Duodenal mucosa (tissue), 2 donors: ENCODE measurements around the gene CBFB.
A peak's percentile ranks its signal among the peaks of the same experiment; 100 is the strongest.
"Not testable (repeated sequence)": the region's sequence is repeated elsewhere in the genome, so short reads cannot be mapped to it uniquely, and the experiment has no call there.

Source experiments
- H3K27ac ChIP-seq: one replicate; pipeline ENCODE4 v1.7.0; 2013; ENCODE audit warnings: low read depth, low read length
- H3K27me3 ChIP-seq, 2 donors: one replicate each; pipeline ENCODE4 v1.7.0; 2013; ENCODE audit warnings: low read length in 2 of 2, control low read depth in 1 of 2; ENCODE audit not compliant: insufficient read depth in 2 of 2, control insufficient read depth in 1 of 2
- H3K36me3 ChIP-seq, 2 donors: one replicate each; pipeline ENCODE4 v1.7.0; 2013; ENCODE audit warnings: low read length in 2 of 2, control low read depth in 1 of 2; ENCODE audit not compliant: insufficient read depth in 2 of 2, control insufficient read depth in 1 of 2
- H3K4me1 ChIP-seq, 2 donors: one replicate each; pipeline ENCODE4 v1.7.0; 2013; ENCODE audit warnings: low read length in 2 of 2, control low read depth in 1 of 2; ENCODE audit not compliant: insufficient read depth in 2 of 2, control insufficient read depth in 1 of 2
- H3K4me3 ChIP-seq, 2 donors: one replicate each; pipeline ENCODE4 v1.7.0; 2013; ENCODE audit warnings: low read length in 2 of 2, low read depth in 1 of 2
- H3K9ac ChIP-seq, 2 donors: one replicate each; pipeline ENCODE4 v1.7.0; 2013; ENCODE audit warnings: low read length in 2 of 2, low read depth in 1 of 2
- H3K9me3 ChIP-seq, 2 donors: one replicate each; pipeline ENCODE4 v1.7.0; 2013; ENCODE audit warnings: low read length in 2 of 2, control low read depth in 1 of 2; ENCODE audit not compliant: control insufficient read depth in 1 of 2

CBFB gene

DNA sequence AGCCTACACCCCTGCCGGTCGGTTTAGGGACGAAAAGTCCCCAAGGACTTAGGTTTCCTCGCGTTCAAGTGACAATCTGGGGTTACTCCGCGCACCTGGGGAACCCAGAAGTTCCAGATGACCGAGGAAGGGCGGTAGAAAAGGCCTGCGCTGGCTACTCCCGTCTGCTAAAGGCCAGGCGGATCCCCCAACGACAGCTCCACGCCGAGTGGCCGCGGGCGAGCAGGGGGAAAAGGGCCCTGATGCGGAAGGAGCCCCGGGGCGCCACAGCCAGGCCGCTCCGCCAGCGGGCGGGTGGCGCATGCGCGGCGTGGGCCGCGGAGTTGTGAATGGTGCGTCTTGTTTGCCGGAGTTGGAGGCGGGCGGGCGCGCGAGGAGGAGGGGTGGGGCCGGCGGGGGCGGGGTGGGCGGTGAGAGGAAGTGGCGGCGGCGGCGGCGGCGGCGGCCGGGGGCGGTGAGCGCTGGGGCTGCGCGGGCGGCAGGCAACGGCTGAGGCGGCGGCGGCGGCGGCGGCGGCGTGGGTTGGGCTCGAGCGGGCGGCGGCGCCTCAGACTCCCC is at the start of gene CBFB:
TSS of gene CBFB (plus strand) at position 454 of the 558 bp plus-strand sequence. CDS start 259 bp downstream, outside the sequence.
- Histone ChIP-seq H3K36me3 (peaks cover 0 to 8% of the 10 kb centered on the region in 2 donors), H3K27me3 (no peaks in the 10 kb centered on the region), H3K4me3 (peak within 1 kb of the TSS; percentile 79 to 88), H3K27ac (peak within 1 kb of the TSS; percentile 95), H3K9ac (peak within 1 kb of the TSS; percentile 88 to 94), H3K4me1 (peaks cover 16 to 20% of the 10 kb centered on the region in 2 donors), H3K9me3 (no peaks in the 10 kb centered on the region)

DNA sequence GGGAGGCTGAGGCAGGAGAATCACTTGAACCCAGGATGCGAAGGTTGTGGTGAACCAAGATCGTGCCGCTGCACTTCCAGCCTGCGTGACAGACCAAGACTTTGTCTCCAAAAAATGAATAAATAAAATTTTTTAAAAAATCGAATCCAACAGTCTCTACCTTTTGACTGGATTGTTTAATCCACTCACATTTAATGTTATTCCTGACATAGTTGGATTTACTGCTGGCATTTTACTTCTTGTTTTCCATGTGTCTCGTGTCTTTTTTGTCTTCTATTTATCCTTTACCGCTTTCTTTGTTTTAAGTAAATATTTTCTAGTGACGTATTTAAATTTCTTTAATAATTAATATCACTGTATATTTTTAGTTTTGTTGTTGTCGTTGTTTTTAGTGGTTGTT is 45.9 kb upstream of the CBFB start:
- Histone ChIP-seq H3K4me3 (no peak overlapping the region), H3K27ac (no peak overlapping the region), H3K36me3 (no peaks in the 10 kb centered on the region), H3K4me1 (no peaks in the 10 kb centered on the region), H3K9me3 (no peaks in the 10 kb centered on the region), H3K27me3 (no peaks in the 10 kb centered on the region), H3K9ac (no peak overlapping the region)

DNA sequence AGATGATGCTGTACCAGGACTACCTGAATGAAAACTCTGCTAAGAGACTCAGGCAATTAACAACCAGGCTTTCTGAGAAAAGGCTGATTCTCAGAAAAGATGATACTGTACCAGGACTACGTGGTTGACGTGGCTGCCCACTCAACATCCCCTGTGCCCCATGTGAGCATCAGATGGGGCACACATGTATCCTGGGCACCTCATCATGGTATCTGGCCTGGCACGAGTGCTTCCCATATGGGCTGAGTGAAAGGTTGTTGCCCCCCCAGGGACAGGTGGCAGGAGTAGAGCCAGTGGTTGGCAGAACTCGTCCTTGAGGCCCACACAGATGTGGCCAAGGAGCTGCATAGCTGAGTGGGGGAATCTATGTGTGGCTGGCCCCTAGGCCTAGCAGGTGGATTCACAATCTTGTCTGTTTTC is 44.0 kb upstream of the CBFB start:
- Histone ChIP-seq H3K36me3 (no peaks in the 10 kb centered on the region), H3K4me1 (no peaks in the 10 kb centered on the region), H3K27me3 (no peaks in the 10 kb centered on the region), H3K27ac (no peak overlapping the region), H3K9me3 (no peaks in the 10 kb centered on the region), H3K4me3 (no peak overlapping the region), H3K9ac (no peak overlapping the region)

DNA sequence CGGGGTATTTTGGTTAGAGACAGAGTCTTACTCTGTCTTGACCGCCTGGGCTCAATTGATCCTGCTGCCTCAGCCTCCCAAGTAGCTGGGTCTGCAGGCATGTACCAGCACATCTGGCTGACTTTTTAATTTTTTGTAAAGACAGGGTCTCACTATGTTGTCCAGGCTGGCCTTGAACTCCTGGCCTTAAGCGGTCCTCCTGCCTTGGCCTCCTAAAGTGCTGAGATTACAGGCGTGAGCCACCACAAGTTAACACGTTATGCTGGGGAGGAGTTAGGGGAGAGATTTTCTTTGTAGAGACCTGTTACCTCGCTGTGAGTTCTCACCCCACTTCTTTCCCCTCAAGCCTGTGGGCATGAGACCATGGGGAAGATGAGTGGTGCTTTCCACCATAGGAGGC is 42.4 kb upstream of the CBFB start:
- no peaks in the 10 kb centered on the region for H3K4me1 ChIP-seq
- no peak overlapping the region for H3K27ac ChIP-seq
- no peak overlapping the region for H3K4me3 ChIP-seq
- no peak overlapping the region for H3K9ac ChIP-seq
- no peaks in the 10 kb centered on the region for H3K9me3 ChIP-seq
- H3K27me3 ChIP-seq, result no peaks in the 10 kb centered on the region
- no peaks in the 10 kb centered on the region for H3K36me3 ChIP-seq

DNA sequence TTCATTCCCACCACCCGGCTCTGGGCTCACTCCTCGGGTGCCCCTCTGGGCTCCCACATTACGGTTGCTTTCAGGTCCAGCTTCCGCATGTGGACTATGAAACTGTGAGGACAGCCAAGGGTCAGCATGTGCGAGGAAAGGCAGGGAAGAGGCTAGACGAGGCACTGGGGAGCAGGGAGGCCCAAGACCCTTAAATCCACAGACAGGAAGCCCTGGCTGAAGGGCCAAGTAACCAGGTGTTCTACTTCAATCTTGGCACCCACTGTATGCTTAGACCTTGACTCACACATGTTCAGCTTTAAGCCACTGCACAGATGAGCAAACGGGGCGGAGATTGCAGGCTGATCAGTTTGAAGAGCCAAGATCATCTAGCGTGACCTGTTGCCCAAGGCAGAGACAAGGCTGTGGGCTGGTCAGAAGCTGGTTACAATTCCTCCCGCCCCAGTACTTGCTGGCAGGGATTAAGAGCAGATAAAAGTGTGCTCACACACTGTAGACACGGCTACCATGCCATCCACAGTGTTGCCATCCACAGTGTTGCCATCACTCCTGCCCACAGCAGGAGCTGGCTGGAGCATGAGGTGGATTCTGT is 40.7 kb upstream of the CBFB start, which contains the start of gene CES4A:
TSS of gene CES4A (plus strand) at position 393 of the 592 bp plus-strand sequence. CDS start at position 577, 184 bp downstream.
- H3K9ac ChIP-seq, result no peak within 1 kb of the TSS
- no peaks in the 10 kb centered on the region for H3K27me3 ChIP-seq
- H3K27ac ChIP-seq, result no peak within 1 kb of the TSS
- H3K4me3 ChIP-seq, result no peak within 1 kb of the TSS
- H3K36me3 ChIP-seq, result no peaks in the 10 kb centered on the region
- no peaks in the 10 kb centered on the region for H3K9me3 ChIP-seq
- H3K4me1 ChIP-seq, result no peaks in the 10 kb centered on the region

DNA sequence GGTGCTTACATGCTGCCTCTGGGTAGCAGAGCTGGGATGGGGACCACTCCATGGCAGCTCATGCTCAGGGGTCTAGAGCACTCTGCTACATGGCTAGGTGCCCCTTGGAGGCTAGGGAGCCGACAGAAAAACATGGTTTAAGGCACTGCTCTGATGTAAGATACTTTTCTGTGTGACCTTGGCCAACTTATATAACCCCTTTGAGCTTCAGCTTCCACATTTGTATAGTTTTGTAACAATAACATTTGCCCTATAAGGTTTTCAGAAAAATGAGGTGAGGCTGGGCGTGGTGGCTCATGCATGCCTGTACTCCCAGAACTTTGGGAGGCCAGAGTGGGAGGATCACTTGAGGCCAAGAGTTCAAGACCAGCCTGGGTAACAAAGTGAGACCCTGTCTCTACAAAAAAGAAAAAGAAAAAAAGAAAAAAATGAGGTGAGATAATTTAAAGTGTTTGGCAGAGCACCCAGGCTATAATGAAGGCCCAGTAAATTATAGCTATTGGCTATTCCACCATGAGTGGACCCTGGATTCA is 37.3 kb upstream of the CBFB start:
- Histone ChIP-seq H3K4me1 (peaks cover 0 to 4% of the 10 kb centered on the region in 2 donors), H3K9me3 (no peaks in the 10 kb centered on the region), H3K4me3 (no peak overlapping the region), H3K27ac (no peak overlapping the region), H3K27me3 (no peaks in the 10 kb centered on the region), H3K9ac (no peak overlapping the region), H3K36me3 (no peaks in the 10 kb centered on the region)

DNA sequence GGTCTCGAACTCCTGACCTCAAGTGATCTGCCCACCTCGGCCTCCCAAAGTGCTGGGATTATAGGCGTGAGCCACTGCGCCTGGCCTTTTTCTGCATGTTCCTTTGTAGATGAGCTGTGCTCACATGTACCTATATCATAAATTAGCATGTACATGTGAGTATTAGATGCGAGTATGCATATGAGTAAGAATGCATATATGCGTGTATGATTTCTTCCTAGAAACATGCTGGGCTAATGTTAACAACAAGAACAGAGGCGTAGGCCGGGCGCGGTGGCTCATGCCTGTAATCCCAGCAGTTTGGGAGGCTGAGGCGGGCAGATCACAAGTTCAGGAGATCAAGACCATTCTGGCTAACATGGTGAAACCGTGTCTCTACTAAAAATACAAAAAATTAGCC is 35.4 kb upstream of the CBFB start:
- H3K27ac ChIP-seq, H3K27me3 ChIP-seq, H3K36me3 ChIP-seq, H3K4me1 ChIP-seq, H3K4me3 ChIP-seq, H3K9ac ChIP-seq, H3K9me3 ChIP-seq: not testable (repeated sequence)

DNA sequence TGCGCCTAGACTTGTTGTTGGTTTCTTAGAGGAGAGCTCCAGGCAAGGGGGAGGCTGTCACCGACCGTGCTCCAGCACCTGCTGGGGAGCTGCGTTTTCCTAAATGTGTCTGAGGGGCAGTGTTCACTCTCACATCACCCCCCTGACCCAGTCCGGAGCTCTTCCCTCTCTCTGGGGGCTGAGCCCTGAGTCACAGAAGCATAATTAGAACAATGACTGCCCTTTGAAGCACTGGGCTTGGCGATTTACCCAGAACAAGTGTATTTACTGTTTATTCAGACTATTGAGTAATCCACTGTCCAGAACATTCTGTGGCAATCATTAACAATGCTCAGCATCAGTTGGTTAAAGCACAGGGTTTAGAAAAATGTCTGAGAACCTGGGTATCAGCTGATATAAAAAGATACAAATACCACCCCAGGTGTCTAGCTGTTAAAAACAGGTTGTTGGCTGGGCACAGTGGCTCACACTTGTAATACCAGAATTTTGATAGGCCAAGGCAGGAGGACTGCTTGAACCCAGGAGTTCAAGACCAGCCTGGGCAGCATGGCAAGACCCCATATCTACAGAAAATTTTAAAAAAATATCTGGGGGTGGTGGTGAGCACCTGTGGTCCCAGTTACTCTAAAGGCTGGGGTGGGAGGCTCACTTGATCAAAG is 32.5 kb upstream of the CBFB start:
- Histone ChIP-seq H3K27me3 (no peaks in the 10 kb centered on the region), H3K36me3 (no peaks in the 10 kb centered on the region), H3K4me1 (peaks cover 13 to 16% of the 10 kb centered on the region in 2 donors), H3K27ac (peak overlapping the region; percentile 44), H3K9me3 (no peaks in the 10 kb centered on the region), H3K4me3 (no peak overlapping the region), H3K9ac (no peak overlapping the region)

DNA sequence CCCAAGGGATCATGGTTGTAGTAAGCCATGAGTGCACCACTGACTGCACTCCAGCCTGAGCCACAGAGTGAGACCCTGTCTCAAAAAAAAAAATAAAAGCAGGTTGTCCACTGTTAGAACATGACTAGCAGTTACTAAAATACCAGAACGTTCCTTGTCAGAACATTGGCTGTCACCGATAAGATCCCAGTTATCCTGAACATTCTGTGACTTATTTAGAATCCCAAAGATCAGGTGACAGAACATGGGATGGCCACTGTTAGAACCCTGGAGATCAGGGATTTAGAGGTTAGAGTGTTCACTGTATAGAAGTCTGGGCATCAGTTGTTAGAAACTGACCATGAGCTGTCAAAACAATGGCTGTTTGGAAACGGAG is 32.0 kb upstream of the CBFB start:
- H3K9me3 ChIP-seq, result no peaks in the 10 kb centered on the region
- H3K27me3 ChIP-seq, result no peaks in the 10 kb centered on the region
- peaks cover 15 to 19% of the 10 kb centered on the region in 2 donors for H3K4me1 ChIP-seq
- no peak overlapping the region for H3K9ac ChIP-seq
- no peak overlapping the region for H3K4me3 ChIP-seq
- no peak overlapping the region for H3K27ac ChIP-seq
- no peaks in the 10 kb centered on the region for H3K36me3 ChIP-seq
